Keratinocyte (primary cell): ENCODE measurements around the gene KNG1. TPM values are rescaled to one million over a fixed set of nuclear protein-coding genes. Genes with fewer than 3 reads are reported as not detected.

Source experiments
- DNase-seq: peaks from one replicate; pipeline ENCODE4 v3.0.0-alpha.2; 2011; ENCODE audit warnings: low read depth, missing footprints, low spot score
- FAIRE-seq: peaks from 2 replicates; lab custom pipeline; 2011; peaks lifted over from hg19 to GRCh38; lab: Jason Lieb, UNC
- H2AFZ ChIP-seq: 2 replicates; pipeline ENCODE4 v1.6.0; 2012; ENCODE audit warnings: low read length, control low read depth, inconsistent platforms; ENCODE audit not compliant: control insufficient read depth
- H3K27ac ChIP-seq: 2 replicates; pipeline ENCODE4 v1.5.1; 2011; ENCODE audit warnings: low read length; ENCODE audit not compliant: control insufficient read depth, insufficient read depth
- H3K27me3 ChIP-seq: 3 replicates; pipeline ENCODE4 v1.6.0; 2011; ENCODE audit warnings: low read length; ENCODE audit not compliant: control insufficient read depth, insufficient read depth; ENCODE audit errors: extremely low read depth
- H3K36me3 ChIP-seq, 2 experiments: 2 replicates in 1 of 2; 3 replicates in 1 of 2; pipeline ENCODE4 v1.5.1; 2011; ENCODE audit warnings: low read length in 2 of 2, mild to moderate bottlenecking in 1 of 2; ENCODE audit not compliant: control insufficient read depth in 2 of 2, insufficient read depth in 2 of 2; ENCODE audit errors: extremely low read depth in 1 of 2
- H3K4me1 ChIP-seq: 3 replicates; pipeline ENCODE4 v1.5.1; 2011; ENCODE audit warnings: low read length; ENCODE audit not compliant: control insufficient read depth, insufficient read depth; ENCODE audit errors: extremely low read depth
- H3K4me2 ChIP-seq: 3 replicates; pipeline ENCODE4 v1.6.0; 2011; ENCODE audit warnings: low read depth, low read length; ENCODE audit not compliant: control insufficient read depth, insufficient read depth; ENCODE audit errors: extremely low read depth
- H3K4me3 ChIP-seq, 3 experiments: fragments of 200-600 bp in 1 of 3; sonication (generic) in 1 of 3; 2 replicates in 2 of 3; 3 replicates in 1 of 3; pipeline ENCODE4 v1.5.1; 2011 to 2016; ENCODE audit warnings: low read length in 3 of 3, mild to moderate bottlenecking in 3 of 3, control low read depth in 2 of 3, inconsistent platforms in 1 of 3, low read depth in 1 of 3, mixed read lengths in 1 of 3, mixed run types in 1 of 3, moderate library complexity in 1 of 3; ENCODE audit not compliant: control insufficient read depth in 2 of 3, insufficient read depth in 2 of 3; ENCODE audit errors: extremely low read depth in 1 of 3
- H3K79me2 ChIP-seq: 2 replicates; pipeline ENCODE4 v1.6.0; 2012; ENCODE audit warnings: low read length; ENCODE audit not compliant: control insufficient read depth, insufficient read depth
- H3K9ac ChIP-seq: 3 replicates; pipeline ENCODE4 v1.6.0; 2011; ENCODE audit warnings: low read length; ENCODE audit not compliant: control insufficient read depth, insufficient read depth; ENCODE audit errors: extremely low read depth
- H3K9me1 ChIP-seq: 3 replicates; pipeline ENCODE4 v1.6.0; 2011; ENCODE audit warnings: low read length; ENCODE audit not compliant: control insufficient read depth, insufficient read depth; ENCODE audit errors: extremely low read depth
- H3K9me3 ChIP-seq: 2 replicates; pipeline ENCODE4 v1.5.1; 2012; ENCODE audit warnings: low read depth, low read length; ENCODE audit not compliant: control insufficient read depth
- H4K20me1 ChIP-seq: 3 replicates; pipeline ENCODE4 v1.6.0; 2011; ENCODE audit warnings: low read length; ENCODE audit not compliant: control insufficient read depth, insufficient read depth; ENCODE audit errors: extremely low read depth
- CTCF ChIP-seq, 3 experiments: IDR thresholded peaks in 1 of 3; conservative IDR thresholded peaks in 1 of 3; optimal IDR thresholded peaks in 1 of 3; 2 replicates in 2 of 3; 3 replicates in 1 of 3; pipeline versions ENCODE3 to v1.5.1; 2011; ENCODE audit warnings: low read length in 3 of 3, mild to moderate bottlenecking in 3 of 3, moderate library complexity in 2 of 3, control low read depth in 1 of 3, inconsistent platforms in 1 of 3; ENCODE audit not compliant: insufficient read depth in 2 of 3; ENCODE audit errors: extremely low read depth in 1 of 3
- EZH2 ChIP-seq: IDR thresholded peaks from one replicate; pipeline ENCODE4 v1.6.1; 2012; ENCODE audit warnings: inconsistent platforms, mild to moderate bottlenecking, low read length, moderate library complexity
- dilution Hi-C: fragments of 300-500 bp; cut with MboI; formaldehyde crosslinking; loops from one replicate; pipeline ENCODE4 v1.7.0; 2020; ENCODE audit warnings: low sequenced_read_pairs; ENCODE audit not compliant: extremely low pct_ligation_motif_present
- polyA plus RNA-seq, 5 experiments: library from polyadenylated mRNA; depleted of rRNA in 3 of 5; stranded (reverse) in 3 of 5; stranded (forward) in 1 of 5; unstranded in 1 of 5; fragments of >200 nt; gene quantifications; 1 replicate in 1 of 5; 2 replicates in 3 of 5; 3 replicates in 1 of 5; pipeline versions ENCODE4 v1.2.1 to v1.2.3, GENCODE V29; 2011 to 2012; ENCODE audit warnings: missing spikeins in 2 of 5, low read depth in 1 of 5, low replicate concordance in 1 of 5

The KNG1 gene
- polyA plus RNA-seq, 1 donor (not counting 4 experiments of a cell fraction or from before 2014, with no cell fraction given) = not detected

GRCh38 chr3:186760141-186760833 lies 43.1 kb downstream of the KNG1 start:
- Histone ChIP-seq H3K9ac (no peak overlapping the region), H3K4me1 (peaks cover 27% of the 10 kb centered on the region), H3K4me2 (no peak overlapping the region), H3K36me3 (no peaks in the 10 kb centered on the region), H3K9me3 (no peaks in the 10 kb centered on the region), H4K20me1 (no peaks in the 10 kb centered on the region), H3K79me2 (no peaks in the 10 kb centered on the region), H3K4me3 (no peak overlapping the region), H3K27ac (peak overlapping the region; percentile 40), H3K9me1 (no peaks in the 10 kb centered on the region), H3K27me3 (no peaks in the 10 kb centered on the region), H2AFZ (no peak overlapping the region)
- TF ChIP-seq CTCF (optimal IDR thresholded peaks at IDR 0.05 in 1 of 3, IDR thresholded peaks at IDR 0.05 in 1 of 3, conservative IDR thresholded peaks at IDR 0.05 in 1 of 3; ENCODE audit: extremely low read depth in 1 of 3, insufficient read depth in 2 of 3, low read length in 3 of 3) = peak in 2 of 3 experiments; percentile 10 to 29
- no peak for TF ChIP-seq EZH2
- DNase-seq (peak; percentile 99), FAIRE-seq (peak; percentile 96)
- dilution Hi-C loops = no loop called here

GRCh38 chr3:186760897-186761447 lies 43.8 kb downstream of the KNG1 start:
- Histone ChIP-seq H3K27me3 (no peaks in the 10 kb centered on the region), H3K4me3 (no peak overlapping the region), H3K4me1 (peaks cover 27% of the 10 kb centered on the region), H3K79me2 (no peaks in the 10 kb centered on the region), H3K4me2 (no peak overlapping the region), H3K27ac (no peak overlapping the region), H2AFZ (no peak overlapping the region), H3K36me3 (no peaks in the 10 kb centered on the region), H3K9me3 (no peaks in the 10 kb centered on the region), H3K9ac (no peak overlapping the region), H4K20me1 (no peaks in the 10 kb centered on the region), H3K9me1 (no peaks in the 10 kb centered on the region)
- TF ChIP-seq CTCF (optimal IDR thresholded peaks at IDR 0.05 in 1 of 3, IDR thresholded peaks at IDR 0.05 in 1 of 3, conservative IDR thresholded peaks at IDR 0.05 in 1 of 3; ENCODE audit: extremely low read depth in 1 of 3, insufficient read depth in 2 of 3, low read length in 3 of 3) (no peak), EZH2 (no peak)
- dilution Hi-C loops = no loop called here
- DNase-seq (no peak), FAIRE-seq (no peak)
